Natural killer cell (primary cell): ENCODE data around the gene AMPD1. TPM values are rescaled to one million over a fixed set of nuclear protein-coding genes. Genes with fewer than 3 reads are reported as not detected.

Experiments
- ATAC-seq, 3 donors: fragments of 150-1000 bp in 2 of 3; fragments of 200-7000 bp in 1 of 3; cut with Tn5 transposase; 1 replicate in 1 of 3; 2 replicates in 2 of 3; pipeline ENCODE4 v1.10.0; 2021; ENCODE audit warnings: mild to moderate bottlenecking in 2 of 3, moderate library complexity in 2 of 3
- DNase-seq, 2 donors: peaks; one replicate each; pipeline versions ENCODE4 v3.0.0 to v3.0.0-alpha.2; 2013 to 2021; ENCODE audit warnings: mixed read lengths in 1 of 2
- H3K27ac ChIP-seq: one replicate; pipeline ENCODE4 v1.5.1; 2013; ENCODE audit warnings: mild to moderate bottlenecking, low read length
- H3K27me3 ChIP-seq: one replicate; pipeline ENCODE4 v1.6.1; 2013; ENCODE audit warnings: low read length; ENCODE audit not compliant: control insufficient read depth, insufficient read depth
- H3K36me3 ChIP-seq: one replicate; pipeline ENCODE4 v1.6.1; 2013; ENCODE audit warnings: low read length; ENCODE audit not compliant: control insufficient read depth, insufficient read depth
- H3K4me1 ChIP-seq: one replicate; pipeline ENCODE4 v1.6.1; 2013; ENCODE audit warnings: low read length; ENCODE audit not compliant: control insufficient read depth, insufficient read depth
- H3K4me3 ChIP-seq: one replicate; pipeline ENCODE4 v1.5.1; 2013; ENCODE audit warnings: low read length
- H3K9me3 ChIP-seq: one replicate; pipeline ENCODE4 v1.6.1; 2013; ENCODE audit warnings: low read length; ENCODE audit not compliant: control insufficient read depth, insufficient read depth
- H3K27ac Mint-ChIP-seq, 2 donors: one replicate each; pipeline ENCODE4 v1.8.0; 2022; ENCODE audit warnings: mild to moderate bottlenecking in 2 of 2, mixed read lengths in 2 of 2, moderate library complexity in 1 of 2
- H3K27me3 Mint-ChIP-seq, 2 donors: one replicate each; pipeline ENCODE4 v1.8.0; 2022; ENCODE audit warnings: low read depth in 2 of 2, mixed read lengths in 2 of 2
- H3K36me3 Mint-ChIP-seq: one replicate; pipeline ENCODE4 v1.8.0; 2022; ENCODE audit warnings: mixed read lengths
- H3K4me1 Mint-ChIP-seq, 2 donors: one replicate each; pipeline ENCODE4 v1.8.0; 2022; ENCODE audit warnings: mixed read lengths in 2 of 2
- H3K4me3 Mint-ChIP-seq: one replicate; pipeline ENCODE4 v1.8.0; 2022; ENCODE audit warnings: mild to moderate bottlenecking, moderate library complexity, mixed read lengths
- H3K9me3 Mint-ChIP-seq, 2 donors: one replicate each; pipeline ENCODE4 v1.8.0; 2022; ENCODE audit warnings: mixed read lengths in 2 of 2
- WGBS: methylation state at CpG from one replicate; pipeline ENCODE4 v1.1.7; 2013; ENCODE audit warnings: missing lambda C conversion rate; ENCODE audit not compliant: insufficient coverage; 5-methylcytosine and 5-hydroxymethylcytosine counted together
- intact Hi-C: fragments of 100-400 bp; cut with micrococcal nuclease; formaldehyde crosslinking; loops from one replicate; pipeline ENCODE4 v1.14.2; 2022
- total RNA-seq, 4 donors: library from RNA; stranded (reverse); fragments of 120-200 nt in 1 of 4; gene quantifications; one replicate each; pipeline versions ENCODE4 v1.2.3 to v1.2.4, GENCODE V29; 2013 to 2022
- TF ChIP-seq, protein P1 (sequence below): fragments of 200-600 bp; IDR thresholded peaks from one replicate; pipeline ENCODE4 v1.8.0; 2022; ENCODE audit warnings: antibody characterized with exemption

Gene AMPD1
- total RNA-seq, 3 donors from 2014 or later (not counting 1 experiment from before 2014, with no cell fraction given) = not detected

DNA sequence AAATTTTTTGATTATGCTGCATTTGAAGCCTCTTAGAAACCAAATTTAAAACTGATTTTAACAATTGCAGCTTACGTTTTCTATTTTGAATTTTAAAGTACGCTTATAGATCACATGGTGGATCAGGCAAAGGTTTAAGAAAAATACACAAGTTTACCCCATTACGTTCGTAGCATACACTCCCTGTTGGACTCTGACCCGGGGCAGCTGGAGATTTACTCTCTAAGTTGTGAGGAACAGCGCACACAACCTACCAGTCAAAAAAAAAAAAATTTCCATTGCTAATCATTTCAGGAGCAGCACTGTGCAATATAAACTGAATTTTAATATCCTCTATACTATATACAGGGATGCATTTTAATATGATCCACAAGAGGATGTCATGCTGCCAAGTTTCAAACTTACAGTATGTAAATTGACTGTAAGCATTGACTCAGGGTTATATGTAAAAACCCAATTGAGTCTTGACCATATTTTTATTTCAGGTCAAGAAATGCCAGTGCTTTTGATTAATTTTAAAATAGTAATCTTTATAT lies 42.0 kb upstream of the AMPD1 start:
- Mint-ChIP-seq H3K27me3 (no peaks in the 10 kb centered on the region), H3K9me3 (no peaks in the 10 kb centered on the region), H3K27ac (peak overlapping the region in 1 of 2 donors; percentile 46), H3K4me1 (peaks cover 17 to 25% of the 10 kb centered on the region in 2 donors), H3K4me3 (peak overlapping the region; percentile 50), H3K36me3 (peaks cover 49% of the 10 kb centered on the region)
- Histone ChIP-seq H3K27me3 (no peaks in the 10 kb centered on the region), H3K27ac (no peak overlapping the region), H3K9me3 (no peaks in the 10 kb centered on the region), H3K36me3 (peaks cover 73% of the 10 kb centered on the region), H3K4me3 (no peak overlapping the region), H3K4me1 (no peaks in the 10 kb centered on the region)
- 100% methylated on average over 6 of the region's 6 CpGs for WGBS
- intact Hi-C loops = no loop called here
- DNase-seq (no peak), ATAC-seq (no peak)
- TF ChIP-seq, protein P1, sequence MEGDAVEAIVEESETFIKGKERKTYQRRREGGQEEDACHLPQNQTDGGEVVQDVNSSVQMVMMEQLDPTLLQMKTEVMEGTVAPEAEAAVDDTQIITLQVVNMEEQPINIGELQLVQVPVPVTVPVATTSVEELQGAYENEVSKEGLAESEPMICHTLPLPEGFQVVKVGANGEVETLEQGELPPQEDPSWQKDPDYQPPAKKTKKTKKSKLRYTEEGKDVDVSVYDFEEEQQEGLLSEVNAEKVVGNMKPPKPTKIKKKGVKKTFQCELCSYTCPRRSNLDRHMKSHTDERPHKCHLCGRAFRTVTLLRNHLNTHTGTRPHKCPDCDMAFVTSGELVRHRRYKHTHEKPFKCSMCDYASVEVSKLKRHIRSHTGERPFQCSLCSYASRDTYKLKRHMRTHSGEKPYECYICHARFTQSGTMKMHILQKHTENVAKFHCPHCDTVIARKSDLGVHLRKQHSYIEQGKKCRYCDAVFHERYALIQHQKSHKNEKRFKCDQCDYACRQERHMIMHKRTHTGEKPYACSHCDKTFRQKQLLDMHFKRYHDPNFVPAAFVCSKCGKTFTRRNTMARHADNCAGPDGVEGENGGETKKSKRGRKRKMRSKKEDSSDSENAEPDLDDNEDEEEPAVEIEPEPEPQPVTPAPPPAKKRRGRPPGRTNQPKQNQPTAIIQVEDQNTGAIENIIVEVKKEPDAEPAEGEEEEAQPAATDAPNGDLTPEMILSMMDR = no peak

DNA sequence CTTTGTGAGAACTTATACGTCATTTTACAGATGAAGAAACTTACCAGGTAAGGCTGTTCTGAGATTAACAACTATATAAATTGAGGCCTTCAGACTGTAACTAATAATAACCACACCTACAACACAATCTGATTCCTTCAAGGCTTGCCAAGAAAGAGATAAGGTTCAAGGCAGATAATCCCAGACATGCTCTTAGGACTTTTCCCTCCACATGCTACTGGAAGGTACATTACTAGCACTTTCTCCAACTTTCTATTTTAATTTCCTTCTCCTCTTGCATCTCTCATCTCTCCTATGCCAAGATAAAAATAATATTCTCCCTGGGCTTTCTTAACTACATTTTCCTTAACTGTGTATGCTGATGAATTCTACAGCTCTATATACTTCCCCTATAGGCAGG lies 40.1 kb upstream of the AMPD1 start:
- WGBS = no CpG with 5 or more reads among the region's 1 CpG
- H3K36me3 Mint-ChIP-seq = peaks cover 55% of the 10 kb centered on the region

DNA sequence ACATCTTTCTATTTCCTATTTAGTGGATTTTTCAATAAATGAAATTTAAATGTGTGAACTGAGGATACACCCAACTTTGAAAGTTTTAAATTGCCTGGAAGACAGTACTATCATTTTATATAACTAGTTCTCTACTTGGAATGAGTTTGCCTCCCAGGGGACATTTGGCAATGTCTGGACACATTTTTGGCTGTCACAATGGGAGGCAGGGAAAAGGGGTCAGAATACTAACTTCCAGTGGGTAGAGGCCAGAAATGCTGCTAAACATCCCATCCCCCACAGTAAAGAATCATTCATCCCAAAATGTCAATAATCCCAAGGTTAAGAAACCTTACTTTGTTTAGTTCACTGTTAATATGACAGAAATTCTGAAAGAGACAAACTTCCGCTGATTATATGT lies 34.4 kb upstream of the AMPD1 start:
- peak overlapping the region; percentile 41 to 54 for H3K27ac Mint-ChIP-seq
- H3K9me3 Mint-ChIP-seq = no peaks in the 10 kb centered on the region
- no peaks in the 10 kb centered on the region for H3K4me1 Mint-ChIP-seq
- H3K4me3 ChIP-seq = no peak overlapping the region
- no peaks in the 10 kb centered on the region for H3K27me3 ChIP-seq
- no peaks in the 10 kb centered on the region for H3K4me1 ChIP-seq
- TF ChIP-seq, protein P1 = no peak
- DNase-seq (no peak), ATAC-seq (no peak)
- intact Hi-C loops = no loop called here
- no CpG with 5 or more reads among the region's 1 CpG for WGBS
- peaks cover 95% of the 10 kb centered on the region for H3K36me3 ChIP-seq
- no peaks in the 10 kb centered on the region for H3K9me3 ChIP-seq
- H3K36me3 Mint-ChIP-seq = peaks cover 51% of the 10 kb centered on the region
- H3K27me3 Mint-ChIP-seq = no peaks in the 10 kb centered on the region
- no peak overlapping the region for H3K27ac ChIP-seq
- no peak overlapping the region for H3K4me3 Mint-ChIP-seq

More for the DNA sequence above, 40.1 kb upstream of the AMPD1 start:
- TF ChIP-seq, protein P1 = no peak
- peaks cover 83% of the 10 kb centered on the region for H3K36me3 ChIP-seq
- Mint-ChIP-seq H3K27ac (peak overlapping the region; percentile 7 to 52), H3K4me1 (peaks cover 4 to 11% of the 10 kb centered on the region in 2 donors), H3K27me3 (no peaks in the 10 kb centered on the region), H3K4me3 (no peak overlapping the region), H3K9me3 (no peaks in the 10 kb centered on the region)
- ATAC-seq (no peak), DNase-seq (no peak)
- H3K27ac ChIP-seq = no peak overlapping the region
- intact Hi-C loops = no loop called here
- no peak overlapping the region for H3K4me3 ChIP-seq
- no peaks in the 10 kb centered on the region for H3K4me1 ChIP-seq
- H3K9me3 ChIP-seq = no peaks in the 10 kb centered on the region
- H3K27me3 ChIP-seq = no peaks in the 10 kb centered on the region

DNA sequence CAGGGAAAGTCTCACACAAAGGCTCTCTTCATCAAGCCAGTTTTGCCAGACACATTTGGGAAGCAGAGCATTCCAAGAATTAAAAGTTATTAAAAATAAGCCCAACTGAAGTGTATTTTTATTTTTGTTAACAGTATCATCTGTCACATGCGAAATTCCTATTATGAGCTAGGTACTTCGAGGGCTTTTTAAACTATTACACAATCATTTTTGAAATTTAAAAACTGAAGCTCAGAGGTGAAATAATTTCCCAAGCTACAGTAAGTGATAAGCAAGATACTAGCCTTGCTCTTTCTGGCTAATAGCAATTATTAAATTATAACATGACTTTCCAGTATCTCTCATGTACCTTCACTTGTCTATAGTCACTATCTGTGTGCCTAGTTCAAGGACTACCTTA lies 33.2 kb upstream of the AMPD1 start:
- Histone ChIP-seq H3K9me3 (no peaks in the 10 kb centered on the region), H3K27me3 (no peaks in the 10 kb centered on the region), H3K4me1 (no peaks in the 10 kb centered on the region), H3K27ac (no peak overlapping the region), H3K36me3 (peaks cover 95% of the 10 kb centered on the region), H3K4me3 (no peak overlapping the region)
- Mint-ChIP-seq H3K27me3 (no peaks in the 10 kb centered on the region), H3K9me3 (no peaks in the 10 kb centered on the region), H3K36me3 (peaks cover 48% of the 10 kb centered on the region), H3K4me1 (peaks cover 0 to 3% of the 10 kb centered on the region in 2 donors), H3K27ac (peak overlapping the region in 1 of 2 donors; percentile 54), H3K4me3 (no peak overlapping the region)
- WGBS = 100% methylated on average over 1 of the region's 2 CpGs
- intact Hi-C loops = no loop called here
- TF ChIP-seq, protein P1 = no peak
- no peak for ATAC-seq
- DNase-seq = no peak
